Neuronal stem cell (in vitro differentiated cells): ENCODE results near the gene ITGA2.

Experiments
- DNase-seq: peaks from one replicate; pipeline ENCODE4 v3.0.0-alpha.2; 2013; ENCODE audit warnings: low spot score
- H2AFZ ChIP-seq: one replicate; pipeline ENCODE4 v1.6.1; 2013; ENCODE audit warnings: mild to moderate bottlenecking, low read length, inconsistent platforms
- H2AK5ac ChIP-seq: 2 replicates; pipeline ENCODE4 v1.6.1; 2013; ENCODE audit warnings: low read depth, mild to moderate bottlenecking, inconsistent platforms, low read length, moderate library complexity, mixed read lengths
- H2BK120ac ChIP-seq: 2 replicates; pipeline ENCODE4 v1.6.1; 2013; ENCODE audit warnings: low read depth, mild to moderate bottlenecking, inconsistent platforms, low read length, moderate library complexity, mixed read lengths
- H2BK12ac ChIP-seq: one replicate; pipeline ENCODE4 v1.6.1; 2013; ENCODE audit warnings: low read length, inconsistent platforms
- H2BK15ac ChIP-seq: 2 replicates; pipeline ENCODE4 v1.6.1; 2013; ENCODE audit warnings: mild to moderate bottlenecking, low read length, inconsistent platforms, mixed read lengths
- H2BK5ac ChIP-seq: one replicate; pipeline ENCODE4 v1.6.1; 2013; ENCODE audit warnings: inconsistent platforms, mild to moderate bottlenecking, low read length, moderate library complexity
- H3K14ac ChIP-seq: one replicate; pipeline ENCODE4 v1.6.1; 2013; ENCODE audit warnings: low read length, inconsistent platforms
- H3K18ac ChIP-seq: 2 replicates; pipeline ENCODE4 v1.6.1; 2013; ENCODE audit warnings: low read length, inconsistent platforms
- H3K23ac ChIP-seq: 2 replicates; pipeline ENCODE4 v1.6.1; 2013; ENCODE audit warnings: low read depth, mild to moderate bottlenecking, mixed read lengths, low read length, inconsistent platforms; ENCODE audit not compliant: poor library complexity
- H3K27ac ChIP-seq: replicated peaks from 3 replicates; pipeline ENCODE4 v1.5.1; 2013; ENCODE audit warnings: low read length, inconsistent platforms
- H3K27me3 ChIP-seq, 3 experiments: 2 replicates each; pipeline ENCODE4 v1.6.1; 2013; ENCODE audit warnings: low read length in 3 of 3, mild to moderate bottlenecking in 2 of 3, inconsistent platforms in 1 of 3, low read depth in 1 of 3, mixed read lengths in 1 of 3, moderate library complexity in 1 of 3; ENCODE audit not compliant: control insufficient read depth in 3 of 3, insufficient read depth in 3 of 3
- H3K36me3 ChIP-seq, 2 donors: replicated peaks in 1 of 2; 2 replicates each; pipeline ENCODE4 v1.6.1; 2013; ENCODE audit warnings: low read length in 2 of 2; ENCODE audit not compliant: control insufficient read depth in 2 of 2, insufficient read depth in 2 of 2
- H3K4ac ChIP-seq: 2 replicates; pipeline ENCODE4 v1.6.1; 2013; ENCODE audit warnings: inconsistent platforms, mild to moderate bottlenecking, low read length, moderate library complexity
- H3K4me1 ChIP-seq, 2 donors: 1 replicate in 1 of 2; 2 replicates in 1 of 2; pipeline ENCODE4 v1.6.1; 2013; ENCODE audit warnings: low read length in 2 of 2, low read depth in 1 of 2; ENCODE audit not compliant: control insufficient read depth in 2 of 2, insufficient read depth in 1 of 2
- H3K4me2 ChIP-seq: one replicate; pipeline ENCODE4 v1.6.1; 2013; ENCODE audit warnings: mild to moderate bottlenecking, low read length, inconsistent platforms; ENCODE audit not compliant: insufficient read depth, poor library complexity, severe bottlenecking
- H3K4me3 ChIP-seq, 2 donors: 2 replicates each; pipeline ENCODE4 v1.5.1; 2013; ENCODE audit warnings: low read length in 2 of 2, mild to moderate bottlenecking in 2 of 2, inconsistent platforms in 1 of 2, moderate library complexity in 1 of 2
- H3K79me1 ChIP-seq: one replicate; pipeline ENCODE4 v1.6.1; 2013; ENCODE audit warnings: low read depth, mild to moderate bottlenecking, inconsistent platforms, low read length, moderate library complexity
- H3K9ac ChIP-seq: one replicate; pipeline ENCODE4 v1.6.1; 2013; ENCODE audit warnings: mild to moderate bottlenecking, low read depth, low read length, inconsistent platforms; ENCODE audit not compliant: poor library complexity
- H3K9me3 ChIP-seq, 2 donors: replicated peaks in 1 of 2; 2 replicates each; pipeline versions ENCODE3 to v1.6.1; 2013; ENCODE audit warnings: low read length in 2 of 2, mild to moderate bottlenecking in 2 of 2, inconsistent platforms in 1 of 2, low read depth in 1 of 2, mixed read lengths in 1 of 2, moderate library complexity in 1 of 2; ENCODE audit not compliant: control insufficient read depth in 2 of 2, insufficient read depth in 1 of 2
- H4K8ac ChIP-seq: one replicate; pipeline ENCODE4 v1.6.1; 2013; ENCODE audit warnings: low read depth, mild to moderate bottlenecking, inconsistent platforms, low read length, moderate library complexity
- H4K91ac ChIP-seq: one replicate; pipeline ENCODE4 v1.6.1; 2013; ENCODE audit warnings: low read length, low read depth, mild to moderate bottlenecking, inconsistent platforms; ENCODE audit not compliant: poor library complexity
- WGBS, 2 donors: extraction: QIAGEN DNeasy Blood & Tissue Kit; methylation state at CpG; one replicate each; pipeline ENCODE4 v1.1.7; 2013; ENCODE audit warnings: missing lambda C conversion rate in 2 of 2, mixed read lengths in 1 of 2; ENCODE audit not compliant: insufficient read length in 2 of 2, insufficient replicate concordance in 1 of 2; ENCODE audit errors: extremely low coverage in 2 of 2; 5-methylcytosine and 5-hydroxymethylcytosine counted together

Gene ITGA2

DNA sequence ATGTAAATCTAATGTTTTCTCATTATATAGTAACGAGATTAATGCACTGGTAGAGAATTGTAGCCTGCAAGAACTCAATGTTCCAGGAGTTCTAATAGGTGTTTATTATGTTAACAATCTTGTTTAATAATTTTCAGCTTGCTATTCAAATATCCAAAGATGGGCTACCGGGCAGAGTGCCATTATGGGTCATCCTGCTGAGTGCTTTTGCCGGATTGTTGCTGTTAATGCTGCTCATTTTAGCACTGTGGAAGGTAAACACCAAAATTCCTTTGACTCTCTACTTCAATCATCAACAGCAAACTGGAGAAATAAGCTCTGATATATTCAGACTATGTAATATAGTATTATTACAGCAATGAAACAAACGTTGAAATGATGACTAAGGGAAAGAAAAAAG, 41.9 kb upstream of the ITGA2 start:
- Histone ChIP-seq H3K4ac (no peak overlapping the region), H2BK120ac (no peak overlapping the region), H2AK5ac (no peak overlapping the region), H2AFZ (no peak overlapping the region), H3K4me2 (no peak overlapping the region), H4K8ac (no peak overlapping the region), H3K27me3 (no peaks in the 10 kb centered on the region), H2BK15ac (no peak overlapping the region), H3K79me1 (no peaks in the 10 kb centered on the region), H3K4me3 (no peak overlapping the region), H3K23ac (no peak overlapping the region), H3K4me1 (no peaks in the 10 kb centered on the region), H3K27ac (no peak overlapping the region), H3K9me3 (no peaks in the 10 kb centered on the region), H3K14ac (no peak overlapping the region), H2BK12ac (no peak overlapping the region), H2BK5ac (no peak overlapping the region), H3K36me3 (no peaks in the 10 kb centered on the region), H3K18ac (no peak overlapping the region), H4K91ac (no peak overlapping the region), H3K9ac (no peak overlapping the region)
- WGBS, 2 donors: no CpG with 5 or more reads among the region's 4 CpGs
- no peak for DNase-seq

DNA sequence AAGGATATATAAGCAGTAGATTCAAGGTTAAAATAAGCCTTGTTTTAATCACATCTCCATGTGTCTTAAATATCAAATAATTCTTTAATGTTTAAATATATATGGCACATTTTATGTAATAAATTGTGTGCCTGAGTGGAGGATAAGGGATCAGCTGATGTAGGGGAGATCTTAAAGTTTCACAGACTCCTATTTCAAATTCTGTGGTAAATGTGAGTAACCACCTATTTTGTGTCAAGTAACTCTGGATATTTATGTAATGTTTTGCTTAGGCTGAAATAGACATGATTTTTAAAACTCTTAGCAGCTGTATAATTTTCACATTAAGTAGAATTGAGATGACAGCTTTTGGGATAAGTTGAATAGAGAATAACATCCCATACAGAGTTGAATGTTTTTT, 41.3 kb upstream of the ITGA2 start:
- Histone ChIP-seq H3K14ac (no peak overlapping the region), H2BK15ac (no peak overlapping the region), H3K4ac (no peak overlapping the region), H2AK5ac (no peak overlapping the region), H3K27ac (no peak overlapping the region), H3K79me1 (no peaks in the 10 kb centered on the region), H4K8ac (no peak overlapping the region), H3K9me3 (no peaks in the 10 kb centered on the region), H3K18ac (no peak overlapping the region), H3K4me1 (no peaks in the 10 kb centered on the region), H3K27me3 (no peaks in the 10 kb centered on the region), H2BK12ac (no peak overlapping the region), H3K23ac (no peak overlapping the region), H2BK120ac (no peak overlapping the region), H4K91ac (no peak overlapping the region), H3K9ac (no peak overlapping the region), H3K36me3 (no peaks in the 10 kb centered on the region), H3K4me3 (no peak overlapping the region), H3K4me2 (no peak overlapping the region), H2BK5ac (no peak overlapping the region), H2AFZ (no peak overlapping the region)
- no peak for DNase-seq

DNA sequence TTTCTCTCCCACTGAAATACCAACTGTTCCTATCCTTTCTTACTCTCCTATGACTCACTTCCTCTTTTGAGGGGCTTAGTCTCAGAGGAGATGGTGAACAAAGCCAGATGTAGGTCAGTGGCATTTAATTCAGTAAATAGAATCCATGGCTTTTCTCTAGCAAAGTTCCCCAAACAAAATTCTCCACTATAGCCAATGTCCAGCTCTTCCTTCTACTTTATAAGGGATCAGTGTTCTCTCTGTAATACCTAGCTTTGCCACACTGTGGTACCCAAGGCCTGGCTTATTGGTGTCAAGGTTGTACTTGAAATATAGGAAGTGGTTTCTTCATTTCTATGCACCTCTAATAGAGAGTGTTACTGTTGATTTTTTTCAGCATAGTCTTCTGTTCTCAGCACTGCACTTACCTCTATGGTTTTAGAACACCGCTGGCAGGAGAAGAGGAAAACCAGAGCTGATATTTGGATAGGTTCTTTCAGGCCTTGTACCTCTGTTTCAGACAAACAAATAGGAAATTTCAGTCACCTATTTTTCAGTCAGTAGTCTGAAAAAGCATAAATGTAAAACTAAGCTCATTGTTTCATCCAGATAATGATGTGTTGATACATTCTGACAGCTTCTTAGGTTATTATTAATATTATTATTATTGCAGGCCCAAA, 40.6 kb upstream of the ITGA2 start:
- Histone ChIP-seq H3K4me1 (no peaks in the 10 kb centered on the region), H3K23ac (no peak overlapping the region), H3K14ac (no peak overlapping the region), H3K4me2 (no peak overlapping the region), H2BK15ac (no peak overlapping the region), H2BK12ac (no peak overlapping the region), H3K4me3 (no peak overlapping the region), H2AFZ (peak overlapping the region; percentile 46), H3K27me3 (no peaks in the 10 kb centered on the region), H3K79me1 (no peaks in the 10 kb centered on the region), H2AK5ac (no peak overlapping the region), H3K4ac (no peak overlapping the region), H3K36me3 (no peaks in the 10 kb centered on the region), H4K8ac (no peak overlapping the region), H3K18ac (no peak overlapping the region), H2BK5ac (no peak overlapping the region), H3K9me3 (no peaks in the 10 kb centered on the region), H3K27ac (no peak overlapping the region), H3K9ac (no peak overlapping the region), H2BK120ac (no peak overlapping the region), H4K91ac (no peak overlapping the region)
- WGBS, 2 donors: no CpG with 5 or more reads among the region's 1 CpG
- peak; percentile 50 for DNase-seq

DNA sequence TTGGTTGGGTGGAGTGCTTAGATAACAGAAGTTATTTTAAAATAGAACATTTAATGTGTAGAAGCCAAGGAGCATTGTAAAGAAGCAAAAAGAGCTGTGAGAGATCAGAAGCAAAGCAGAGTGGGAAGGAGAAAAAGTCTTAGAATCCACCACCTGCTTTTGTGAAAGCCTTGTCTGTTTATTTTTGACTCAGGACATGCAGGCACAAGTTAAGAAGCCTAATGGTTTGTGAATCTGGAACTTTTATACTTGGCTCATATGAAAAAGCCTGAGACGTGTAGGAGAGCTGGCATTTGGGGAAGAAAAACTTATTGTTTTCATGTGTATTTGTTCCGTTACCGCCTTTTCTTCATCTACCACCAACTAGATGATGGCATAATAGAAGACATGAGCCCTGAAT, 38.5 kb upstream of the ITGA2 start:
- Histone ChIP-seq H3K9me3 (no peaks in the 10 kb centered on the region), H3K9ac (no peak overlapping the region), H3K18ac (no peak overlapping the region), H4K91ac (no peak overlapping the region), H3K36me3 (no peaks in the 10 kb centered on the region), H3K14ac (no peak overlapping the region), H2BK120ac (no peak overlapping the region), H2AFZ (no peak overlapping the region), H3K4me3 (no peak overlapping the region), H2AK5ac (no peak overlapping the region), H2BK15ac (no peak overlapping the region), H3K4me1 (no peaks in the 10 kb centered on the region), H3K4me2 (no peak overlapping the region), H3K27me3 (no peaks in the 10 kb centered on the region), H3K4ac (no peak overlapping the region), H3K27ac (no peak overlapping the region), H3K23ac (no peak overlapping the region), H2BK12ac (no peak overlapping the region), H4K8ac (no peak overlapping the region), H2BK5ac (no peak overlapping the region), H3K79me1 (no peaks in the 10 kb centered on the region)
- no peak for DNase-seq
- no CpG with 5 or more reads among the region's 3 CpGs for WGBS, 2 donors
